ENCODE measurements around the gene IGSF23.

The IGSF23 gene

DNA sequence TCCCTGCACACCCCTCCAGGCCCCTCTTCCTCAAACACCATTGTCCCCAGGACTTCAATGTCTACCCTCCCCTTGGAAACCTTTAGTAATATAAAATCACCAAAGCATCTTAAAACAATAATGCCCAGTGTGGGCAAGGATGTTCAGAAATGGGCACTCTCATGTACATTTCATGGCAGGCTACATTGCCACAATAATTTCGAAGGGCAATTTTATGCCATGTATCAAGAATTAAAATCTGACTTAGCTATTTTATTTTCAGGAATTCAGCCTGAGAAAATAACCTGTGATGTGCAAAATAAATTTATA is 35.8 kb upstream of the IGSF23 start:
- H3K79me2 ChIP-seq (ENCODE audit: insufficient read depth, low read length): no peaks in the 10 kb centered on the region
- no peaks in the 10 kb centered on the region; the same call in 1 of the 2 replicates for H3K27me3 ChIP-seq (ENCODE audit: insufficient read depth, low read length)
- no peaks in the 10 kb centered on the region for H3K9me2 ChIP-seq (ENCODE audit: low read depth, low read length)
- no peaks in the 10 kb centered on the region for H3K36me3 ChIP-seq (ENCODE audit: insufficient read depth, low read length)
- H3K27ac ChIP-seq (ENCODE audit: low read depth, low read length, poor library complexity, severe bottlenecking): no peak overlapping the region
- H3K4me2 ChIP-seq (ENCODE audit: low read length): no peak overlapping the region
- H3K4me1 ChIP-seq (ENCODE audit: insufficient read depth, low read length, severe bottlenecking): no peaks in the 10 kb centered on the region
- no peaks in the 10 kb centered on the region for H4K20me1 ChIP-seq (ENCODE audit: insufficient read depth, low read length)
- H3K9me3 ChIP-seq (ENCODE audit: low read length): no peaks in the 10 kb centered on the region
- no peak overlapping the region for H3K4me3 ChIP-seq (ENCODE audit: low read depth, low read length, poor library complexity, severe bottlenecking)
- no peak overlapping the region for H3K9ac ChIP-seq (ENCODE audit: low read length)
- H2AFZ ChIP-seq (ENCODE audit: low read length): no peak overlapping the region
- no peaks in the 10 kb centered on the region for H3F3A ChIP-seq (ENCODE audit: insufficient read depth, low read length)
- TF ChIP-seq, protein P1, sequence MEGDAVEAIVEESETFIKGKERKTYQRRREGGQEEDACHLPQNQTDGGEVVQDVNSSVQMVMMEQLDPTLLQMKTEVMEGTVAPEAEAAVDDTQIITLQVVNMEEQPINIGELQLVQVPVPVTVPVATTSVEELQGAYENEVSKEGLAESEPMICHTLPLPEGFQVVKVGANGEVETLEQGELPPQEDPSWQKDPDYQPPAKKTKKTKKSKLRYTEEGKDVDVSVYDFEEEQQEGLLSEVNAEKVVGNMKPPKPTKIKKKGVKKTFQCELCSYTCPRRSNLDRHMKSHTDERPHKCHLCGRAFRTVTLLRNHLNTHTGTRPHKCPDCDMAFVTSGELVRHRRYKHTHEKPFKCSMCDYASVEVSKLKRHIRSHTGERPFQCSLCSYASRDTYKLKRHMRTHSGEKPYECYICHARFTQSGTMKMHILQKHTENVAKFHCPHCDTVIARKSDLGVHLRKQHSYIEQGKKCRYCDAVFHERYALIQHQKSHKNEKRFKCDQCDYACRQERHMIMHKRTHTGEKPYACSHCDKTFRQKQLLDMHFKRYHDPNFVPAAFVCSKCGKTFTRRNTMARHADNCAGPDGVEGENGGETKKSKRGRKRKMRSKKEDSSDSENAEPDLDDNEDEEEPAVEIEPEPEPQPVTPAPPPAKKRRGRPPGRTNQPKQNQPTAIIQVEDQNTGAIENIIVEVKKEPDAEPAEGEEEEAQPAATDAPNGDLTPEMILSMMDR (IDR thresholded peaks at IDR 0.05; ENCODE audit: low read length): no peak
- TF ChIP-seq EZH2 (IDR thresholded peaks at IDR 0.05; ENCODE audit: borderline replicate concordance, low read length): no peak

DNA sequence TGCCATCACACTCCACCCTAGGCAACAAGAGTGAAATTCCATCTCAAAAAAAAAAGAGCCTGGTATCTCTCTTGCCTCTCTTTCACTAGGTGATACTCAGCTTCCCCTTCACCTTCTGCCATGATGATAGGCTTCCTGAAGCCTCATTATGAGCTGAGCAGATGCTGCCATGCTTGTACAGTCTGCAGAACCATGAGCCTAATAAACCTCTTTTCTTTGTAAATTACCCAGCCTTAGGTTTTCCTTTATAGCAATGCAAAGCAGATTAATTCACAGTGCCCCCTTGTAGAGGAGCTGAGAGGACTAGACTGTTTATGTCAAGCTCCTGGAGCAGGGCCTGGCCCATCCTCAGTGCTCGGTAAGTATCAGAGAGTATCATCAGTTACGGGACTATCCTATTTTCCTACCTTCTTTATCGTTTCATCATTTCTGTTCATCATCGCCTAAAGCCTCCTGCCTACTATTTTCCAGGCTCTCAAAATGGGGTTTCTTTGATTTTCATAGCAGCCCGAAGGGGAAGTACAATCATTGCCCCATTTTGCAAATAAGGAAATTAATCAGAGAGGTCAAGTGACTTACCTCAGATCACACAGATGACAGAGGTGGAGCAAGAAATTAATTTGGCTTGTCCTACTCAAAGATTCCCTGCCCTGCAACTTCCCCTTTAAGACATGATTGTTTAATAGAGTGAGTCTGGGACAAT is 33.5 kb upstream of the IGSF23 start:
- Histone ChIP-seq H3K4me1 (ENCODE audit: insufficient read depth, low read length, severe bottlenecking) (no peaks in the 10 kb centered on the region), H2AFZ (ENCODE audit: low read length) (no peak overlapping the region), H3K9me3 (ENCODE audit: low read length) (no peaks in the 10 kb centered on the region), H3K4me2 (ENCODE audit: low read length) (no peak overlapping the region), H4K20me1 (ENCODE audit: insufficient read depth, low read length) (no peaks in the 10 kb centered on the region), H3K36me3 (ENCODE audit: insufficient read depth, low read length) (no peaks in the 10 kb centered on the region), H3K27ac (ENCODE audit: low read depth, low read length, poor library complexity, severe bottlenecking) (no peak overlapping the region), H3K4me3 (ENCODE audit: low read depth, low read length, poor library complexity, severe bottlenecking) (no peak overlapping the region), H3K27me3 (ENCODE audit: insufficient read depth, low read length) (no peaks in the 10 kb centered on the region; the same call in 1 of the 2 replicates), H3K9me2 (ENCODE audit: low read depth, low read length) (no peaks in the 10 kb centered on the region), H3K9ac (ENCODE audit: low read length) (no peak overlapping the region), H3K79me2 (ENCODE audit: insufficient read depth, low read length) (no peaks in the 10 kb centered on the region), H3F3A (ENCODE audit: insufficient read depth, low read length) (no peaks in the 10 kb centered on the region)
- TF ChIP-seq, protein P1 (IDR thresholded peaks at IDR 0.05; ENCODE audit: low read length): no peak
- no peak for TF ChIP-seq EZH2 (IDR thresholded peaks at IDR 0.05; ENCODE audit: borderline replicate concordance, low read length)

DNA sequence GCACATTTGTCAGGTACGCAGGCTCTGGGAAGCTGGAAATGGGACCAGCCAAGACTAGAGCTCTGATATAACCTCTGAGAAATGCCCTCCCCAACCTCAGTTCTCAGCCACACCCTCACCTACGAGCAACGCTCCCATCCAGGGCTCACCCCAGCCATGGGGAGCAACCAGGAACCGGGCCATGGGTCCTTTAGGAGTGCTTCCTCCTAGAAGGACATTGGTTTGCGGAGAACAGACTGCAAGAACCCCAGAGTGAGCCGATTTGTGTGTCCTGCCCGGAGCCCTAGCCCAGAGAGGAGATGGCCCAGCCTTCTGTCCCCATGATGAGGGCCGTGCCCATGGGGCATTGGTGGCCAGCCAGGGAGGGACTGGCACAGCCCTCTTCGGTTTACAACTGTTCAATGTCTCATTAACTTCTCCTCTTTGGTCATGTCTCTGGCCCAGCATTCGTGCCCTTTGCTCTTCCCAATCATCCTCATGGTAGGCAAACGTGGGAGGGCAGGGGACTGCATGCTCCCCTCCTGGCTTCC is 32.9 kb upstream of the IGSF23 start:
- Histone ChIP-seq H3K36me3 (ENCODE audit: insufficient read depth, low read length) (no peaks in the 10 kb centered on the region), H3K27ac (ENCODE audit: low read depth, low read length, poor library complexity, severe bottlenecking) (no peak overlapping the region), H4K20me1 (ENCODE audit: insufficient read depth, low read length) (no peaks in the 10 kb centered on the region), H2AFZ (ENCODE audit: low read length) (no peak overlapping the region), H3K4me3 (ENCODE audit: low read depth, low read length, poor library complexity, severe bottlenecking) (no peak overlapping the region), H3K4me2 (ENCODE audit: low read length) (no peak overlapping the region), H3K9ac (ENCODE audit: low read length) (no peak overlapping the region), H3K27me3 (ENCODE audit: insufficient read depth, low read length) (no peaks in the 10 kb centered on the region; the same call in 1 of the 2 replicates), H3F3A (ENCODE audit: insufficient read depth, low read length) (no peaks in the 10 kb centered on the region), H3K4me1 (ENCODE audit: insufficient read depth, low read length, severe bottlenecking) (no peaks in the 10 kb centered on the region), H3K9me3 (ENCODE audit: low read length) (no peaks in the 10 kb centered on the region), H3K79me2 (ENCODE audit: insufficient read depth, low read length) (no peaks in the 10 kb centered on the region), H3K9me2 (ENCODE audit: low read depth, low read length) (no peaks in the 10 kb centered on the region)
- no peak for TF ChIP-seq EZH2 (IDR thresholded peaks at IDR 0.05; ENCODE audit: borderline replicate concordance, low read length)
- TF ChIP-seq, protein P1 (IDR thresholded peaks at IDR 0.05; ENCODE audit: low read length): no peak
